ENCODE data around the gene ULK2.
"Not testable (repeated sequence)": the region's sequence is repeated elsewhere in the genome, so short reads cannot be mapped to it uniquely, and the experiment has no call there.

ULK2 gene

GRCh38 chr17:19883537-19884215 is 15.9 kb upstream of the ULK2 start:
- Mint-ChIP-seq H3K4me3 (no peak overlapping the region), H3K27me3 (no peaks in the 10 kb centered on the region), H3K4me1 (no peaks in the 10 kb centered on the region), H3K27ac (no peak overlapping the region), H3K36me3 (no peaks in the 10 kb centered on the region), H3K9me3 (no peaks in the 10 kb centered on the region)
- DNase-seq, result no peak
- ATAC-seq (replicated peaks), result peak in 1 of 2 donors; percentile 31

DNA sequence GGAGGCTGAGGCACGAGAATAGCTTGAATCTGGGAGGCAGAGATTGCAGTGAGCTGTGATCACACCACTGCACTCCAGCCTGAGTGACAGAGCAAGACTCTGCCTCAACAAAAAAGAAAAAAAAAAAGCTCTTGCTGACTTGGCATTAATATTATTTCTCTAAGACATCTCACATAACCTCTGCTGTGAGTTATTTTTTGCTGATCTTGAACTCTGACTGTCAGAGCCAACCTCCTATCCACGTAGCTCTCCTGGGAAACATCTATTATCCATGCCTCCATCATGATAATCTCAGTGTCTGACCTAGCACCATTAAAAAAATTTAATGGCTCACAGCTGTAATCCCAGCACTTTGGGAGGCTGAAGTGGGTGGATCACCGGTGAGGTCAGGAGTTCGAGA is 12.7 kb upstream of the ULK2 start:
- Mint-ChIP-seq H3K27me3 (peaks cover 4 to 6% of the 10 kb centered on the region in 2 donors), H3K4me3 (no peak overlapping the region), H3K4me1 (peaks cover 6 to 11% of the 10 kb centered on the region in 2 donors), H3K9me3 (no peaks in the 10 kb centered on the region), H3K27ac (no peak overlapping the region), H3K36me3 (no peaks in the 10 kb centered on the region)
- no peak for ATAC-seq (replicated peaks)
- DNase-seq, result no peak

DNA sequence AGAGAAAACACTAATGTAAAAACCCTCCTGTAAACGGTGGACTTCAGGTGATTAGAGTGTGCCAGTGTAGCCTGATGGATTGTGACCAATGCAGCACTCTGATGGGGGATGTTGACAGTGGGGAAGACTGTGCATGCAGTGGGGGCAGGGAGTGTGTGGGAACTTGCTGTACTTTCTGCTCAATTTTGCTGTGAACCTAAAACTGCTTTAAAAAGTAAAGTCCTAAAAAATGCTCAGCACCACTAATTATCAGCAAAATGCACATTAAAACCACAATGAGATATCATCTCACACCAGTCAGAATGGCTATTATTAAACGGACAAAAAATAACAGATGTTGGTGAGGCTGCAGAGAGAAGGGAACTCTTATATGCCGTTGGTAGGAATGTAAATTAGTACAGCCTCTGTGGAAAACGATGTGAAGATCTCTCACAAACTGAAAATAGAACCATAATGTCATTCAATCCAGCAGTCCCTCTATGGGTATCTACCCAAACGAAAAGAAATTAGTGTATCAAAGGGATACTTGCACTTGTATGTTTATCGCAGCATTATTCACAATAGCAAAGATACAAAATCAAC is 9.7 kb upstream of the ULK2 start:
- peaks cover 8 to 11% of the 10 kb centered on the region in 2 donors for H3K4me1 Mint-ChIP-seq
- no peak overlapping the region for H3K4me3 Mint-ChIP-seq
- ATAC-seq (replicated peaks), result no peak
- H3K36me3 Mint-ChIP-seq, result no peaks in the 10 kb centered on the region
- DNase-seq, result no peak
- H3K27ac Mint-ChIP-seq, result peak overlapping the region; percentile 14
- H3K27me3 Mint-ChIP-seq, result peaks cover 4 to 11% of the 10 kb centered on the region in 2 donors
- no peaks in the 10 kb centered on the region for H3K9me3 Mint-ChIP-seq

DNA sequence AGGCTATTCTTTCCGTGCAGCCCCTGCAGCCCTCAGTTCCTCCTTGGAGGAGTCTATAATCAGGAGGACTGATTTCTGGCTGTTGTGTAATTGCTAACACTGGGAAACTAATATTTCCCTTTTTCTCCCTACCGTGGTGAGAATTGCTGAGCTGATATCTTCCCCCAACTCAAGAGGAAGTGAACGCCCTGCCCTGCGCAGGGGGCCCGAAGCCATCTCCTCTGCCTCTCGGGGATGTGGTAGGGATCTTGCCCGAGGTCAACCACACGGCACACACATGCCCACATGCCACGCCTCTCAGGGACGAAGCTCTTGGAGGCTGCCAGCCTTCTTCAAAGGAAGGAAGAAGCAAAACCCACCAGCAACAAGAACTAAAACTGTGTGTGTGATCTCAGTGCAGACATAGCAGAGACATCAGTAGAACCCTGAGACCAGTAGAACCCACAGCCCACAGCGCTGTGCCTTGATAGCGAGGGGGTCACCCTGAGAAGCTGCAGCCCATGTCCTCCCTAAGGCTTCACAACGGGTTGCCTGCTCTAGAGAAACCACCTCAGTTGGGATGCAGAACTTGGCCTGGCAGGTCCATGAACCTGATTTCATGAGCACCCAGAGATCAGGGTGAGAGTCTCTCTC is 8.9 kb upstream of the ULK2 start:
- H3K36me3 Mint-ChIP-seq, result no peaks in the 10 kb centered on the region
- H3K27me3 Mint-ChIP-seq, result peaks cover 4 to 11% of the 10 kb centered on the region in 2 donors
- H3K27ac Mint-ChIP-seq, result no peak overlapping the region

DNA sequence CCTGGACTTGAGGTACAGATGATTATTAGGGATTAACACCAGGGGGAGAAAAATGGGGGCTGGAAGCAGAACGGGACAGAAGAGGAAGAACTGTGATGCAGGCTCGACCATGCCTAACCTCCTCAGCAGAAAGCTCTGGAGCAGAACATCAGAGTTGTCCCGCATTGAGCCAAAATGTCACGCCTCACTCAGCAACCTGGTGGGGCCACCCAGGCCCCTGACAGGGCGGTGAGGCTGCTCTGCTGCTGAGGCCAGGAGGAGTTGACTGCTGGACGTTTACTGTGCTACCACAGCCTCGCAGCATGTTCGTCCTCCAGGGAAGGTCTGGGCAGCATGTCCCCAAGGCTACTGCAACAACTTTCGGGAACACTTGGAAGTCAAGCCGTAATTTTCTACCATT is 6.5 kb upstream of the ULK2 start:
- ATAC-seq (replicated peaks) (no peak), DNase-seq (no peak)
- H3K27ac Mint-ChIP-seq, result no peak overlapping the region
- peaks cover 4 to 11% of the 10 kb centered on the region in 2 donors for H3K27me3 Mint-ChIP-seq
- peaks cover 8 to 11% of the 10 kb centered on the region in 2 donors for H3K4me1 Mint-ChIP-seq
- H3K36me3 Mint-ChIP-seq, result no peaks in the 10 kb centered on the region
- no peak overlapping the region for H3K4me3 Mint-ChIP-seq
- no peaks in the 10 kb centered on the region for H3K9me3 Mint-ChIP-seq

More for the DNA sequence above, 8.9 kb upstream of the ULK2 start:
- peaks cover 8 to 11% of the 10 kb centered on the region in 2 donors for H3K4me1 Mint-ChIP-seq
- no peaks in the 10 kb centered on the region for H3K9me3 Mint-ChIP-seq
- H3K4me3 Mint-ChIP-seq, result no peak overlapping the region
- ATAC-seq (replicated peaks) (peak; percentile 60 to 67), DNase-seq (peak; percentile 2)

DNA sequence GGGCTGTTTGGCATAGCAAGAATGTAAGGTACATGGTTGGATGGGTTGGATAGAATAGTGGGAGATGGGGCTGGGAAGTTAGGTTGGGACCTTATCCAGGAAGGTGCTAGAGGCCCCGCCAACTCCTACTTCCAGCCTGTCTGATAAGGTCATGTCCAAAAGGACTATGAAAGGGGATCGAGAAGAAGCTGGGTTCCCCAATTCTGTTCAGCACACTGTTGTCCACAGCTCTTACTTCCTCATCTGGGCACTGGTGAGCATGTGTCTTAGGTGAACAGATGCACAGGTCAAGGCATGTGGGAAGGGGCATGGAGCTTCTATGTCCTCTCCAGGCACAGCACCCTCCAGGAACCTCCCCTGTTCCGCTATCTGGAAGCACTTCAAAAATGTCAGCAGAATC is 5.6 kb upstream of the ULK2 start:
- DNase-seq (no peak), ATAC-seq (replicated peaks) (no peak)
- Mint-ChIP-seq H3K36me3 (no peaks in the 10 kb centered on the region), H3K4me3 (no peak overlapping the region), H3K4me1 (peaks cover 8 to 11% of the 10 kb centered on the region in 2 donors), H3K27me3 (peaks cover 4 to 11% of the 10 kb centered on the region in 2 donors), H3K9me3 (no peaks in the 10 kb centered on the region), H3K27ac (no peak overlapping the region)

- peak overlapping the region in 1 of 2 donors; percentile 80 for H3K4me3 Mint-ChIP-seq
- no peak overlapping the region for H3K27ac Mint-ChIP-seq
- no peaks in the 10 kb centered on the region for H3K9me3 Mint-ChIP-seq
- DNase-seq (no peak), ATAC-seq (replicated peaks) (no peak)
- peaks cover 4 to 5% of the 10 kb centered on the region in 2 donors for H3K4me1 Mint-ChIP-seq
- peaks cover 1 to 3% of the 10 kb centered on the region in 2 donors for H3K27me3 Mint-ChIP-seq
- no peaks in the 10 kb centered on the region for H3K36me3 Mint-ChIP-seq
Observed at GRCh38 chr17:19868079-19868395, 301 bp upstream of the ULK2 start.

- Mint-ChIP-seq H3K9me3 (no peaks in the 10 kb centered on the region), H3K4me3 (peak overlapping the region; percentile 77 to 80), H3K36me3 (peaks cover 0 to 1% of the 10 kb centered on the region in 2 donors), H3K4me1 (peaks cover 4 to 5% of the 10 kb centered on the region in 2 donors), H3K27me3 (peaks cover 0 to 3% of the 10 kb centered on the region in 2 donors), H3K27ac (peak overlapping the region; percentile 9)
- peak; percentile 72 to 74 for ATAC-seq (replicated peaks)
- DNase-seq, result peak; percentile 24
Observed at GRCh38 chr17:19867079-19867328, 732 bp downstream of the ULK2 start.

DNA sequence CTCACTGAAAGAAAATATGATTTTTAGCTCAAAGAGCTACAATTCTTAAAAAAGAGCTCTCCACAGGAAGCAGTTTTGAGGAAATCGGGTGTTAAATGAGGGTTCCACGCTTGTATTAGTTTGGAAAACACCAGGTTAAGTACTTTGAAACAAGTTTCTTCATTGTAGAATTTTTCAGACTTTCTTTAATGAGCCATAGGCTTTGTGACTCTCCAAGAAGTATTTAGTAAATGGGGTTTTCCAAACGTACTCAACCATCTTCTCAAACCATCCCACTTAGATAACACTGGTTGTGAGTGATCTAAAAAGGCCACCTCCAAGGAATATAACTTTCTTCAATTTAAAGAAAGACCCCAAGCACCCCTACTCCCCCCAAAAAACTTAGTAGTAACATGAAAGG is 2.7 kb downstream of the ULK2 start:
- peaks cover 0 to 3% of the 10 kb centered on the region in 2 donors for H3K27me3 Mint-ChIP-seq
- H3K9me3 Mint-ChIP-seq, result no peaks in the 10 kb centered on the region
- H3K4me3 Mint-ChIP-seq, result no peak overlapping the region
- H3K36me3 Mint-ChIP-seq, result peaks cover 0 to 2% of the 10 kb centered on the region in 2 donors
- no peak for DNase-seq
- H3K4me1 Mint-ChIP-seq, result peaks cover 4 to 5% of the 10 kb centered on the region in 2 donors
- no peak overlapping the region for H3K27ac Mint-ChIP-seq
- ATAC-seq (replicated peaks), result no peak

DNA sequence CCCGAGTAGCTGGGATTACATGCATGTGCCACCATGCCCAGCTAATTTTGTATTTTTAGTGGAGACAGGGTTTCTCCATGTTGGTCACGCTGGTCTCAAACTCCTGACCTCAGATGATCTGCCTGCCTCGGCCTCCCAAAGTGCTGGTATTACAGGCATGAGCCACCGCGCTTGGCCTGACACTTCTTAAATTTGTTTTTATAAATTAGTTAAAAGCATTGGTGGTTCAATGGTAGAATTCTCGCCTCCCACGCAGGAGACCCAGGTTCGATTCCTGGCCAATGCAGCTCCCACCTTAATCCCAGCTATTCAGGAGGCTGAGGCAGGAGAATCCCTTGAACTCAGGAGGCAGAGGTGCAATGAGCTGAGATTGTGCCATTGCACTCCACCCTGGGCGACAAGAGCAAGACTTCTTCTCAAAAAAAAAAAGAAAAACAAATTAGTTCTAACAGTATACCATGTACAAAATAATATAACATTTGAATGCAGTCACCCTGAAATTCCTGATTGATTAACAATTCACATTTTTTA is 7.0 kb downstream of the ULK2 start:
- not testable (repeated sequence) for H3K36me3 Mint-ChIP-seq; ATAC-seq (replicated peaks)

GRCh38 chr17:19857640-19858039 is 10.1 kb downstream of the ULK2 start:
- peaks cover 2 to 3% of the 10 kb centered on the region in 2 donors for H3K36me3 Mint-ChIP-seq
- no peak overlapping the region for H3K4me3 Mint-ChIP-seq
- no peaks in the 10 kb centered on the region for H3K4me1 Mint-ChIP-seq
- no peaks in the 10 kb centered on the region for H3K27me3 Mint-ChIP-seq
- no peak overlapping the region for H3K27ac Mint-ChIP-seq
- H3K9me3 Mint-ChIP-seq, result no peaks in the 10 kb centered on the region
- DNase-seq (no peak), ATAC-seq (replicated peaks) (no peak)

More for the DNA sequence above, 7.0 kb downstream of the ULK2 start:
- not testable (repeated sequence) for H3K4me3 Mint-ChIP-seq, H3K4me1 Mint-ChIP-seq, DNase-seq, H3K27me3 Mint-ChIP-seq, H3K27ac Mint-ChIP-seq, H3K9me3 Mint-ChIP-seq

- no peak for ATAC-seq (replicated peaks)
- no peaks in the 10 kb centered on the region for H3K4me1 Mint-ChIP-seq
Observed at GRCh38 chr17:19833914-19834313, 33.8 kb downstream of the ULK2 start.

DNA sequence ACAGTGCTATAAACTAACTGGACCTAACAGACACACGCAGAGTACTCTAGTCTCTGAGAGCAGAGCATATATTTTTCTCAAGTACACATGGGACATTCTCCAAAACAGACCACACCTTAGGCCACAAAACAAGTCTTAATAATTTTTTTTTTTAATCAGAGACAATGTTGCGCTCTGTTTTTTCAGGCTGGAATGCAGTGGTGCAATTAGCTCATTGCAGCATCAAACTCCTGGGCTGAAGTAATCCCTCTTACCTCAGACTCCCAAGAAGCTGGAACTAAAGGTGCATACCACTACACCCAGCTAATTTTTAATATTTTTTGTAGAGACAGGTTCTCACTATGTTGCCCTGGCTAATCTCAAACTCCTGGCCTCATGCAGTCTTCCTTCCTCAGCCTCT is 37.7 kb downstream of the ULK2 start:
- peaks cover 10 to 13% of the 10 kb centered on the region in 2 donors for H3K36me3 Mint-ChIP-seq
- no peaks in the 10 kb centered on the region for H3K4me1 Mint-ChIP-seq
- DNase-seq (no peak), ATAC-seq (replicated peaks) (no peak)
- H3K27me3 Mint-ChIP-seq, result no peaks in the 10 kb centered on the region
- H3K9me3 Mint-ChIP-seq, result peaks cover 4 to 8% of the 10 kb centered on the region in 2 donors
- H3K4me3 Mint-ChIP-seq, result no peak overlapping the region
- no peak overlapping the region for H3K27ac Mint-ChIP-seq

More at GRCh38 chr17:19833914-19834313, 33.8 kb downstream of the ULK2 start:
- DNase-seq, result no peak
- H3K27ac Mint-ChIP-seq, result no peak overlapping the region
- H3K36me3 Mint-ChIP-seq, result peaks cover 10 to 13% of the 10 kb centered on the region in 2 donors
- no peaks in the 10 kb centered on the region for H3K27me3 Mint-ChIP-seq
- H3K9me3 Mint-ChIP-seq, result peaks cover 4 to 8% of the 10 kb centered on the region in 2 donors
- H3K4me3 Mint-ChIP-seq, result no peak overlapping the region

- Mint-ChIP-seq H3K27me3 (no peaks in the 10 kb centered on the region), H3K36me3 (peaks cover 4 to 7% of the 10 kb centered on the region in 2 donors), H3K4me3 (no peak overlapping the region), H3K9me3 (no peaks in the 10 kb centered on the region), H3K27ac (no peak overlapping the region), H3K4me1 (no peaks in the 10 kb centered on the region)
- ATAC-seq (replicated peaks) (no peak), DNase-seq (no peak)
Observed at GRCh38 chr17:19812407-19812806, 55.3 kb downstream of the ULK2 start.

GRCh38 chr17:19805006-19805405 is 62.7 kb downstream of the ULK2 start:
- H3K4me3 Mint-ChIP-seq, result no peak overlapping the region
- ATAC-seq (replicated peaks) (no peak), DNase-seq (no peak)
- H3K27me3 Mint-ChIP-seq, result no peaks in the 10 kb centered on the region
- H3K4me1 Mint-ChIP-seq, result no peaks in the 10 kb centered on the region
- no peak overlapping the region for H3K27ac Mint-ChIP-seq
- peaks cover 4 to 9% of the 10 kb centered on the region in 2 donors for H3K36me3 Mint-ChIP-seq
- H3K9me3 Mint-ChIP-seq, result no peaks in the 10 kb centered on the region
